Islet of Langerhans (tissue), 1 donor: ENCODE measurements around the gene GNL2.
"Not testable (repeated sequence)": the region's sequence is repeated elsewhere in the genome, so short reads cannot be mapped to it uniquely, and the experiment has no call there.

ENCODE experiments used
- FAIRE-seq: peaks from one replicate; lab custom pipeline; 2011; peaks lifted over from hg19 to GRCh38; lab: Jason Lieb, UNC

GNL2 gene

GRCh38 chr1:37606481-37607263 lies 10.9 kb upstream of the GNL2 start:
- no peak for FAIRE-seq

- no peak for FAIRE-seq
Observed at GRCh38 chr1:37605806-37606474, 10.2 kb upstream of the GNL2 start.

- FAIRE-seq, result no peak
Observed at GRCh38 chr1:37605061-37605650, 9.4 kb upstream of the GNL2 start.

GRCh38 chr1:37602750-37603694 lies 7.3 kb upstream of the GNL2 start:
- FAIRE-seq, result no peak

GRCh38 chr1:37601441-37601840 lies 5.7 kb upstream of the GNL2 start:
- no peak for FAIRE-seq

- no peak for FAIRE-seq
Observed at GRCh38 chr1:37599940-37600339, 4.2 kb upstream of the GNL2 start.

GRCh38 chr1:37596182-37596667 lies 488 bp upstream of the GNL2 start:
- no peak for FAIRE-seq

- no peak for FAIRE-seq
Observed at GRCh38 chr1:37593726-37594125, 2.0 kb downstream of the GNL2 start.

- no peak for FAIRE-seq
Observed at GRCh38 chr1:37588939-37589338, 6.8 kb downstream of the GNL2 start.

GRCh38 chr1:37584544-37584943 lies 11.2 kb downstream of the GNL2 start:
- FAIRE-seq, result not testable (repeated sequence)

- FAIRE-seq, result no peak
Observed at GRCh38 chr1:37575692-37576091, 20.0 kb downstream of the GNL2 start.

GRCh38 chr1:37574834-37575480 lies 20.8 kb downstream of the GNL2 start:
- FAIRE-seq, result no peak

GRCh38 chr1:37570528-37571334 lies 25.0 kb downstream of the GNL2 start:
- FAIRE-seq, result no peak

GRCh38 chr1:37567023-37567422 lies 28.7 kb downstream of the GNL2 start:
- FAIRE-seq, result no peak

GRCh38 chr1:37564892-37565291 lies 30.8 kb downstream of the GNL2 start:
- FAIRE-seq, result no peak

GRCh38 chr1:37562984-37563383 lies 32.8 kb downstream of the GNL2 start:
- no peak for FAIRE-seq

- no peak for FAIRE-seq
Observed at GRCh38 chr1:37561133-37562132, 34.3 kb downstream of the GNL2 start.

GRCh38 chr1:37560401-37561132 lies 35.2 kb downstream of the GNL2 start:
- no peak for FAIRE-seq

GRCh38 chr1:37559957-37560379 lies 35.8 kb downstream of the GNL2 start:
- FAIRE-seq, result not testable (repeated sequence)
